Activated CD4-positive, alpha-beta T cell treated with anti-CD3 and anti-CD28 coated beads, Interleukin-10, Interleukin-2, amounts not matched to agents 100 ng/mL and 50 ng/mL, durations not matched to agents 16 hours and 8 hours (primary cell): ENCODE measurements around the gene NAALADL2.
"Not testable (repeated sequence)": the region's sequence is repeated elsewhere in the genome, so short reads cannot be mapped to it uniquely, and the experiment has no call there.

Experiments
- DNase-seq: peaks from one replicate; pipeline ENCODE4 v3.0.0-alpha.2; 2020

NAALADL2 gene

DNA sequence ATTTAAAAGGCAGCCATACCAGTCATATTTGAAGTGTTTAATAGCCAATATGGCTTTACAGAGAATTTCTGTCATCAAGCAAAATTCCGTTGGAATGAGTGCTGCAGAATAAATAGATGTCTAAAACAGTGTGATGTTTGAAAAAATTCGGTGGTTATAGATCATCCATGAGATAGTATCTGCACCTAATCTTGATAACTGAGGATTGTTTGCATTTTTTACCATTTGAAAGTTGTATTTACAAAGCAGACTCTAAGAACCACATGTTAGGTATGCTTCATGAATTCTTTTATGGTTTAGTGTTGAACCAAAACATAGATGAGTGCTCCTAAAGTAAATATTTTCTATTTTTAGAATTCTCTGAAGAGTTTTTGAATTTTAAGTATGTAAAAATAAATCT lies 476.1 kb downstream of the NAALADL2 start:
- DNase-seq, result no peak

- DNase-seq, result no peak
Measured at GRCh38 chr3:175336406-175337133, 477.4 kb downstream of the NAALADL2 start.

DNA sequence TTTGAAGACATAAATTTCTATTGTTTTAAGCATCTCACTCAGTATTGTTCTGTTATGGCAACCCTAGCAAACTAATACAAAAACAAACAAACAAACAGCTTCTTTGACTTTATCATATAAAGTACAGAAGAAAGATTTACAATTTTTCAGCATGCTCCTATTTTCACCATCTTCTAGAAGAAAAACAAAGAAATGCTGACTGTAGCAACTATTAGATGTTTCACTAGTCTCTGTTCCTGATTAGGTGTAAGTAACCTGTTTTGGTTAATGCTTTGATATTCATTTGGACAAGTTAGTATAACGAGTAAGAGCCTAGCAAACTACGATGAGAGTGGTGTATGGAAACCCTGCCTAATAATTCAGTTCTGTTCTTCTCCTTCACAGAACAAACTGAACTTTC lies 478.5 kb downstream of the NAALADL2 start:
- DNase-seq, result no peak

- no peak for DNase-seq
Measured at GRCh38 chr3:175338775-175339535, 479.8 kb downstream of the NAALADL2 start.

- DNase-seq, result no peak
Measured at GRCh38 chr3:175340338-175341015, 481.3 kb downstream of the NAALADL2 start.

DNA sequence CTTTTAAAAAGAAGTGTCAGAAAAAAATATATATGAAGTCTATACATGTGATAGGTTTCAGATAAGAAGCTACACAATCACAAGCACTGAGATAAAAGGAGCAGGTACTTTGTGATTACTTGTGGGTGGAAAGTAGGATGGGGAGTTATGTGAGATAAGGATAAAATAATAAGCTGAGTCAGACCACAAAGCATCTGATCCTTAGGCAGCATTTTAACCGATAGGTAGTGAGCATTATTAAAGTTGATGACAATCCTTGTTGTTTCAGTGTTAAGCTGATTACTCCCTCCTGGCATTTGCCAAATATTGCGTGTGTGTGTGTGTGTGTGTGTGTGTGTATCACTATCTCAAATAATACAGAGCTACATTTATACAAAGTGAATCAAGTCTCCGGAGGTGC lies 483.1 kb downstream of the NAALADL2 start:
- DNase-seq, result no peak

DNA sequence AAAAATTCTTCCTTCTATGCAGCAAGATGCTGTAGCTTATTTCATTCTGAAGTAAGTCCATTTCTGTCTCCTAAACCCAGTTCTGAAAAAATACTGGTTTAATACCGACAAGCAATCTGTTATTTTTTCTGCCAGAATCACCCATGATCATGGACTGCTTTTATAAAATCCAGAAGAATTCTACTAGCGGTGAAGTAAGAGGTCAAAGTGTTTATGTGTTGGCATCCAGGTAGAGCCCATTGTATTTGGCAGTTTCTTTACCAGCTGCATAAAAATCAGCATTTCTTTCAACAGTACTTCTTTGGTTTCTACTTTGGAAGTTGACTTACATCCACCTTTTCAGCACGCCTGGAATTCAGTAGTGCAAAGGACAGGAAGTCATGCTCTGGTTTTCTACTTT lies 484.8 kb downstream of the NAALADL2 start:
- no peak for DNase-seq

- no peak for DNase-seq
Measured at GRCh38 chr3:175346573-175347356, 487.6 kb downstream of the NAALADL2 start.

- DNase-seq, result no peak
Measured at GRCh38 chr3:175349168-175349567, 490.0 kb downstream of the NAALADL2 start.

GRCh38 chr3:175355801-175356335 lies 496.7 kb downstream of the NAALADL2 start:
- no peak for DNase-seq

GRCh38 chr3:175356899-175357324 lies 497.8 kb downstream of the NAALADL2 start:
- no peak for DNase-seq

DNA sequence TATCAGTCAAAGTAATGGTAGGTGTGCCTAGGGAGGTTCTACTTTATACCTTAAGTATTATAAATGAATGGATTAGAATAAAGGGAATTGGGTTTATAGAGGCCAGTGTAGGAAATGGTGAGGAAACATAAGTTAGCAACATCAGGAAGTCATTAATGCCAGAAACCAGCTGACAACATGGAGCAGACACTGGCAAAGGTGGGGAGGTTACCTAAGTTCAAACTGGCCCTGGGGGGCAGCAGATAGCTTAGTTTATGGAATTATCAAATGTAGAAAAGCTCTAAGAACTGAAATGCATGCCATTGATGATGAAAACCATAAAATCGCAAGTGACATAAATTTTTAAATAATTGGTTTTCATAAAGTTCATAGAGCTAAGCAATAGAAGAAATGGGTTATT lies 498.6 kb downstream of the NAALADL2 start:
- DNase-seq, result no peak

GRCh38 chr3:175358935-175359334 lies 499.8 kb downstream of the NAALADL2 start:
- no peak for DNase-seq

- not testable (repeated sequence) for DNase-seq
Measured at GRCh38 chr3:175370426-175370825, 511.3 kb downstream of the NAALADL2 start.

- DNase-seq, result not testable (repeated sequence)
Measured at GRCh38 chr3:175371187-175371586, 512.1 kb downstream of the NAALADL2 start.

GRCh38 chr3:175374705-175375104 lies 515.6 kb downstream of the NAALADL2 start:
- DNase-seq, result no peak

GRCh38 chr3:175378348-175378747 lies 519.2 kb downstream of the NAALADL2 start:
- DNase-seq, result no peak

DNA sequence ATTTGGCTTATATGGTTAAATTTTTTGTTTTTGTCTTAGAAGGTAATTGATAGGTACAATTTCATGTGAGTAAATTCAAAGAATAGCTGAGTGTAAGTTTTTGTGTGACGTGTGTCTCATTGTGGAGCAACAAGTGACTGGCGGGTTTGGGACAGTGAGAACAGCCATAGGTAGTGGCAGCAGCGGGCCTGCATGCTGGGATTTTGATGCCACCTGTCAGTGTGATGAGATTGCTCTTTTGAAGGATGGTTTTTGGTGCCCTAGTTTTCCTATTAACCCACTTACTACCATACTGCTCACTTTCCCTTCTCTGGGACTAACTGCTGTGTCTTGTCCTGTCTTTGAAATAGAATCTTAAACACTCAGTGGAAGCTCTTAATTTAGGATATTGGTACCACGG lies 522.6 kb downstream of the NAALADL2 start:
- no peak for DNase-seq

- DNase-seq, result no peak
Measured at GRCh38 chr3:175383371-175383770, 524.2 kb downstream of the NAALADL2 start.

DNA sequence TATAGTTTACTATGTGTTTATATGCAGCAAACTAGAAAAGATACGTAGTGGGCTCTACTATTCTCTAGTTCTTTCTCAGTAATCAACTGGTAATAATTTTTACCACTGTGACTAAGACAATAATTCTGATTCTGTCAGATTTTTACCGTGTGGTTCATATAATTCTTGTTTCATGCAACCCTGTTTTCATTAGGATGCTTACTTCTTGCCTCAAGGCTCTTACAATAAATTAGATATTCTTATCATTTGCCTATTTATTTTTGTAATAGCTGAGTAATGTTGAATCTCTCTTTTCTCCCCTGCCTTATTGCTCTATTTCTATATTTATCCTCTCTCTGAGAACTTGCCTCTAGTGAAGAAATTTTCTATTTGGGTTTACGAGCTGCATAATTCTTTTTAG lies 524.7 kb downstream of the NAALADL2 start:
- no peak for DNase-seq

DNA sequence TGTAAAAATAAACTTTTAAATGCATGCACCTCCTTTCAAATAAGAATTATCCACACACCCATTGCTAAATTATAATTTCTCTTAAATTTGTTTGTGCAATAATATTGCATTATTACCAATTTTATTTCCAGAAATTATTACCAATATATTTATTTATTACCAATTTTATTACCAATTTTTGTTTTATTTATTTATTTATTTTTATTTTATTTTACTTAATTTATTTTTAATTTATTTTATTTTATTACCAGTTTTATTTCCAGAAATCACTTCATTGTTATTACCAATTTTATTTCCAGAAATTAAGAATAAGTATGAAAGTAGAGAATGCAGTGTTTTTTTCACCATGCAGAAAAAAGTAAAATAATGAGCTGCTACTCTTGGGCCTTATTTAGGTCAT lies 525.4 kb downstream of the NAALADL2 start:
- DNase-seq, result no peak

DNA sequence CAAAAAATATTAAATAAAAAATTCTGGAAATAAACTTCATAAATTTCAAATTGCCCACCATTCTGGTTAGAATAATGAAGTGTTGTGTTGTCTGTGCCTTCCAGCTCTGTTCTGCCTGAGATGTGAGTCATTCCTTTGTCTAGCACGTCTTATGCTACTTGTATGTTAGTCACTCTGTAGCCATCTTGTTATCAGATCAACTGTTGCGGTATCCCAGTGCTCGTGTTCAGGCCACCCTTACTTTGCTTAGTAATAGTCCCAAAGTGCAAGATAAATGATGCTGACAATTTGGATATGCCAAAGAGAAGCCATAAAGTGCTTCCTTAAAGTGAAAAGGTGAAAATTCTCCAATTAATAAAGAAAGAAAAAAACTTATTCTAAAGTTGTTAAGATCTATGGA lies 527.5 kb downstream of the NAALADL2 start:
- no peak for DNase-seq

- no peak for DNase-seq
Measured at GRCh38 chr3:175389560-175389959, 530.4 kb downstream of the NAALADL2 start.
